HFF-Myc (cell line): Measurements from ENCODE around the gene DHRS1.
A peak's percentile ranks its signal among the peaks of the same experiment; 100 is the strongest.

Experiments
- DNase-seq: peaks from one replicate; pipeline ENCODE4 v3.0.0-alpha.2; 2011; ENCODE audit warnings: low read depth; ENCODE audit errors: extremely low read depth
- H3K4me3 ChIP-seq: replicated peaks from 2 replicates; pipeline ENCODE4 v1.5.1; 2011; ENCODE audit warnings: low read depth, mild to moderate bottlenecking, control low read depth, low read length
- TF ChIP-seq, protein P1 (sequence below): IDR thresholded peaks from 2 replicates; pipeline ENCODE4 v1.5.1; 2012; ENCODE audit warnings: mild to moderate bottlenecking, low read depth, low read length, control low read depth; ENCODE audit errors: missing control alignments

The DHRS1 gene

DNA sequence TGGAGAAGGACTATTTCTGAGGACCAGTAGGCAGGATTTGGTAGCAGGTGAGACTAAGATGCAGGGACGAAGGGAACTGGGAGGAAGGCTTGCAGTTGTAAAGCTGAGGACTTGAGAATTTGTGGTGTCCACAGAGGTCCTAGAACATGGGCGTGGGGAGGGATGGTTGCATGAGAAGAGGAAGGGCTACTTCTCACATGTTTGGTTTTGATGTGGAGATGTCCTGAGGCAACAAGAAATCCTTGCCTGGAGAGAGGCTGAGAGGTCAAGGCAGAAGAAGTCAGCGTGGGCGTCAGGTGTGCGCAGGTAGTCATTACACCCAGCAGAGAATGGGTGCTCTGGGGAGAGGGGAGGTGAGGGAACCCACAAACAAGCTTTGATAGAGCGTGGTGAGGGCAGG, 22.5 kb downstream of the DHRS1 start:
- TF ChIP-seq, protein P1, sequence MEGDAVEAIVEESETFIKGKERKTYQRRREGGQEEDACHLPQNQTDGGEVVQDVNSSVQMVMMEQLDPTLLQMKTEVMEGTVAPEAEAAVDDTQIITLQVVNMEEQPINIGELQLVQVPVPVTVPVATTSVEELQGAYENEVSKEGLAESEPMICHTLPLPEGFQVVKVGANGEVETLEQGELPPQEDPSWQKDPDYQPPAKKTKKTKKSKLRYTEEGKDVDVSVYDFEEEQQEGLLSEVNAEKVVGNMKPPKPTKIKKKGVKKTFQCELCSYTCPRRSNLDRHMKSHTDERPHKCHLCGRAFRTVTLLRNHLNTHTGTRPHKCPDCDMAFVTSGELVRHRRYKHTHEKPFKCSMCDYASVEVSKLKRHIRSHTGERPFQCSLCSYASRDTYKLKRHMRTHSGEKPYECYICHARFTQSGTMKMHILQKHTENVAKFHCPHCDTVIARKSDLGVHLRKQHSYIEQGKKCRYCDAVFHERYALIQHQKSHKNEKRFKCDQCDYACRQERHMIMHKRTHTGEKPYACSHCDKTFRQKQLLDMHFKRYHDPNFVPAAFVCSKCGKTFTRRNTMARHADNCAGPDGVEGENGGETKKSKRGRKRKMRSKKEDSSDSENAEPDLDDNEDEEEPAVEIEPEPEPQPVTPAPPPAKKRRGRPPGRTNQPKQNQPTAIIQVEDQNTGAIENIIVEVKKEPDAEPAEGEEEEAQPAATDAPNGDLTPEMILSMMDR, result no peak
- DNase-seq, result no peak
- H3K4me3 ChIP-seq, result no peak overlapping the region

DNA sequence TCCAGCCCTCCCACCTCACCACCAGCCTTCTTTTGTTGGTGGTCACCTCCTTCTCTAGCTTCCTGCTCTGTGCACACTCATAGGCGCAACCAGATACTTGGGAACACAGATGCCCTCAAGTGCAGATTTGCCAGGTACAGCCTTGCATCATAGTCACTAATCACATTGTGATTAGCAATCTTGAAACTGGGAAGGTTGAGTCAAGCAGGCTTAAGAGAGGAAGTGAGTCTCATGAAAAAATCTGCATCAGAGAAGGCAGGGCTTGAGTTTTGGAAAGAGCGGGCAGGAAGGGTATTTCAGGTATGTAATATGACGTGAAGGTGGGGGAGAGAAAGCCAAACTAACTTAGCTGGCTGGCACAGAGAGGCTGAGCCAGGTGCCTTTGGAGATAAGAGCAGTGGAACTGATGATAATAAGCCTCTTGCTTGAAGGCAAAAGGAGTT, 25.5 kb downstream of the DHRS1 start:
- H3K4me3 ChIP-seq, result no peak overlapping the region

DNA sequence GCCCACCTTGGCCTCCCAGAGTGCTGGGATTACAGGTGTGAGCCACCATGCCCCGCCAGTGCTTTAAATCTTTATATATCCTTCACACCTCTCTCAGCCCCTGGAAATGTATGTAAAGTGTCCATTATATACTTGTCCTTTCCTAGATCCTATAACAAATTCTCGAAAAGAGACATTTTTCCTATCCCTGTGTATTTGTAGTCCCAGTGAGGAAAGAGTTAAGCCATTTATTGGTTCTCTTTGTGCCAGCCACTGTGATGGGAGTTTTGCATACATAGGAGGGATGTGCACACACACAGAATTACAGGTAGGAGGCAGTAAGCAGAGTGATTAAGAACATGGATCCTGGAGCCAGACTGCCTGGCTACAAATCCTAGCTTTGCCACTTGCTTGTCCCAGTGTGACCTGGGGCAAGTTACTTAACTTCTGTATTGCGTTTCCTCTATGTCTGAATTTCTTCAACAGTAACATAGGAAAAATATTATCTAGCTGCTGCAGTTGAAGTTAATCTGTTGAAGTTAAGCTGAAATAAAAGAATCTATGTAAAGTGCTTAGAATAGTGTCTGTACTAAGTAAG, 26.1 kb downstream of the DHRS1 start:
- no peak for DNase-seq
- TF ChIP-seq, protein P1, result no peak
- no peak overlapping the region for H3K4me3 ChIP-seq

More for the DNA sequence above, 25.5 kb downstream of the DHRS1 start:
- TF ChIP-seq, protein P1, result no peak
- DNase-seq, result no peak

DNA sequence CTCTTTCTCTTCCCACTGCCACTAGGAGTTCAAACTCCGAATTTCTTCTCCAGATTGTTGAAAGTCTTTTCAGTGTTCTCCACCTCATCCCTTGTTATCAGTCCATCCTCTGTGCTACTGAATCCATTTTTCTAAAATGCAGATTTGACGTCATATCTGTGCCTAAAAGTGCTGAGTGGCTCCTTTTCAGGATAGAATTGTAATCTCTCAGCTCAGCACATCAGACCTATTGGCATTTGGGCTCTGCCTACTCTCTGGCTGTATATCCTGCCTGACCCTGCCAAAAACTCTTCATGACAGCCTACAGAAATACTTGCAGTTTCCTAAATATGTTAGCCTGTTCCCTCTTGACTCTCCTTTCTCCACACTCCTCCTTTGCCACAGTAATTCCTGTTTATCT, 27.1 kb downstream of the DHRS1 start:
- DNase-seq, result no peak
- no peak overlapping the region for H3K4me3 ChIP-seq
- TF ChIP-seq, protein P1, result no peak

DNA sequence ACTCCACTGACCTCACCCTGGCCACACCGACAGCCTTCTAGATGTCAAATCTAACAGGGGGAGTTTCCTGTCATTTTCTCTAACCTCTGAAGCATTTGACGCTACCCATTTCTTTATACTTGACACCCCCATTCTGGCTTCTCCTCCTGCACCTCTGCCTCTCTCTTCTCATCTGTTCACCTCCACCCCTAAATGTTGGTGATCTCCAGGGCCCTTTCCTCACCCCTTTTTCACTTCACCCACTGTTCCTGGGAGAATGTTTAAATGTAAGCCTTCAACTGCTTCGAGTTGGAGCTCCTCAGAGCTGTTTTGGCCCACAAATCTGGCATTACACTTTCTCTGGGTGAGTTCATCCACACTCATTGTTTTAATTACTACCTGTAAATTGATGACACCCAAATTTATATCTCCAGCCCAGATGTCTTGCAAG, 27.7 kb downstream of the DHRS1 start:
- DNase-seq, result no peak
- peak overlapping the region; percentile 89 for H3K4me3 ChIP-seq
- TF ChIP-seq, protein P1, result no peak

DNA sequence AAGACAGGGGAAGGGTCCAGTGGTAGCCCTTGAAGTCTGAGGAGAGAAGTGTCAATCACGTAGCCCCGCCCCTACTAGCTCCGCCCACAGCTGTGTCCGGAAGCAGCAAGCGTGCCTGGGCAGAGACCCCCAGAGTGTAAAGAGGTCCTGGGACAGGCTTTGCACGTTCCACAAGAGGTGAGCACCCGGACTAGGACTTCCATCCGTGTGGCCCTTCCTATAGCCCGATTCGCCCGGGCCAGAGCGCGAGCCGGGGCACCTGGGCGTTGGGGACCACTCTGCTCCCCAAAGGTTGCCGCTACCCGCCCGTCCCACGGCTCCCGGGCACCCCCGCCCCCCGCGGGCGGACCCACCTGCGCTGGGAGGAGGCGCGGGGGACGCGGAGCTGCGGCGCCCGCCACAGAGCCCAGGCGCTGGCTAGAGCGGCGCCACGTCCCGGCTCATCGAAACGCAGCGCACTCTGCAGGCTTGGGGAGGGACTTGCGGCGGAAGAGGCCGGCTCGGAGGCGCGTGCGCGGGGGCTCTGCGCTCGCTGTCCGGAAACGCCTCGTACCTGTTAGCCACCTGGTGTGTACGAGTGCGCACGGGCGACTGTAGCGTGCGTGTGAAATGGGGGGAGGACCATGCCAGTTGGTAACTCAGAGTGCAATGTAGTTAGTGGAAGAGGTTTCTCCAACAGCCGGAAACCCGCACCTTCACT, 28.3 kb downstream of the DHRS1 start, which contains the start of gene RABGGTA:
TSS of gene RABGGTA (minus strand) at position 464 of the 700 bp plus-strand sequence. CDS start 482 bp downstream, outside the sequence.
- H3K4me3 ChIP-seq, result peak within 1 kb of the TSS; percentile 89
- peak; percentile 57 for DNase-seq
- TF ChIP-seq, protein P1, result peak; percentile 58
